HG03045 (cell line): ENCODE measurements around the gene ABCA7.
A peak's percentile ranks its signal among the peaks of the same experiment; 100 is the strongest.

Experiments used
- ATAC-seq: cut with Tn5 transposase; IDR thresholded peaks from one replicate; pipeline ENCODE4 v1.9.1; 2021; ENCODE audit warnings: mild to moderate bottlenecking, moderate library complexity; ENCODE audit not compliant: unreplicated experiment

ABCA7 gene

GRCh38 chr19:1035998-1036621 is 3.8 kb upstream of the ABCA7 start:
- ATAC-seq, result no peak

- no peak for ATAC-seq
Measured at GRCh38 chr19:1037621-1038064, 2.3 kb upstream of the ABCA7 start.

- ATAC-seq, result no peak
Measured at GRCh38 chr19:1038978-1039645, 795 bp upstream of the ABCA7 start.

- peak; percentile 44 for ATAC-seq
Measured at GRCh38 chr19:1040476-1041271, 767 bp downstream of the ABCA7 start.

- no peak for ATAC-seq
Measured at GRCh38 chr19:1041272-1041834, 1.4 kb downstream of the ABCA7 start.

DNA sequence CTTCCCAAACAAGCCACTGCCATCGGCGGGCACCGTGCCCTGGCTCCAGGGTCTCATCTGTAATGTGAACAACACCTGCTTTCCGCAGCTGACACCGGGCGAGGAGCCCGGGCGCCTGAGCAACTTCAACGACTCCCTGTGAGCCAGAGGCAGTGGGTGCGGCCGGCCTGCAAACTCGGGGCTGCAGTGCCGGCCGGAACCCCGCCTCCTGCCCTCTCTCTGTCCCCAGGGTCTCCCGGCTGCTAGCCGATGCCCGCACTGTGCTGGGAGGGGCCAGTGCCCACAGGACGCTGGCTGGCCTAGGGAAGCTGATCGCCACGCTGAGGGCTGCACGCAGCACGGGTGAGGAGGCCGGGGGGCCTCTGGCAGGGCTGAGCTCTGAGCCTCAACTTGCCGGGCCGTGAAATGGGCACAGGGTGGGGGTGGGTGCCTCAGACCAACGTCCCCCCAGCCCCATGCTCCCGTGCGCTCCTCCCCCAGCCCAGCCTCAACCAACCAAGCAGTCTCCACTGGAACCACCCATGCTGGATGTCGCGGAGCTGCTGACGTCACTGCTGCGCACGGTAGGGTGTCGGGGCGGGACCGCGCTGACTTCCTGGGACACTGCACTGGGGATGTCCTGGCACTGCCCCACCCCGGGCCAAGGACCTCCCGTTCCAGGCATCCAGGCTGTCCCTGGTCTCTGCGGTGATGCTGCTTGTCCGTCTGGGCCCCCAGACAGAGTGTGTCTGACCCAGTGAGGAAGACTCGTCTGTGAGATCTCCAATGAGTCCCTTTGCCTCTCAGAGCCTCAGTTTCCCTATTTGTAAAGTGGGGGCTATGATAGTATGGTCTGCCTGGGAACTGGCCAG is 2.2 kb downstream of the ABCA7 start:
- no peak for ATAC-seq

DNA sequence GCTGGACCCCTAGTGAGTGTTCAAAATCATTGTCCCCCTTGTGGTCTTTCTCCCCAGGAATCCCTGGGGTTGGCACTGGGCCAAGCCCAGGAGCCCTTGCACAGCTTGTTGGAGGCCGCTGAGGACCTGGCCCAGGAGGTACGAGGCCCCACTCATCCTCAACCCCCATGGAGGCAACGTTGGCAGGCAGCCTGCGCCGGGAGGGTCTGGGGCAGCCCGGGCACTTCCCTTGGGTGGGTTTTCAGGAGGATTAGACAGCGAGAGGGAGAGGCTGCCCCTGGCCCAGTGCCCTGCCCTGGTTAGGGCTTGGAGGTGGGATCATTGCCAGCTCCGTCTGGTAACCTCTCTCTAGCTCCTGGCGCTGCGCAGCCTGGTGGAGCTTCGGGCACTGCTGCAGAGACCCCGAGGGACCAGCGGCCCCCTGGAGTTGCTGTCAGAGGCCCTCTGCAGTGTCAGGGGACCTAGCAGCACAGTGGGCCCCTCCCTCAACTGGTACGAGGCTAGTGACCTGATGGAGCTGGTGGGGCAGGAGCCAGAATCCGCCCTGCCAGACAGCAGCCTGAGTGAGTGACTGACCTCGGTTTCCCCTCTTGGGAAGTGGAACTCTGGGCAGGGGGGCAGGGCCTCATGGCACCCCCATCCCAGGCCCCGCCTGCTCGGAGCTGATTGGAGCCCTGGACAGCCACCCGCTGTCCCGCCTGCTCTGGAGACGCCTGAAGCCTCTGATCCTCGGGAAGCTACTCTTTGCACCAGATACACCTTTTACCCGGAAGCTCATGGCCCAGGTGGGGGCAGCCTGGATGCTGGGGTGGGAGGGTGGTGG is 3.0 kb downstream of the ABCA7 start:
- ATAC-seq, result no peak

DNA sequence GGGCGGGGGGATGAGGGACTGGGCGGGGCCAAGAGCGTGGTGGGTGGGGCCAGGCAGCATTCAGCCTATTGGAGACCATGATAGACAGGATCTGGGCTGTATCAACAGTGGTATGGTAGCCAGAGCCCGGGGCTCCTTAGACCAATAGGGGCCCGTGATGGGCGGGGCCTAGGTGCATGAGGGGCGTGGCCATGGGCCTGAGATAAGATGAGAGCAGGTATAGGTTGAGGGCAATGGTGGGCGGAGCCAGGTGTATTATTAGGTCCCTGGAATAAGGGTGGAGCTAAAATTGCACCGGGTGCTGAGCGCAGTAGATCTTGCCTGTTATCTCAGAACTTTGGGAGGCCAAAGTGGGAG is 5.3 kb downstream of the ABCA7 start:
- no peak for ATAC-seq

GRCh38 chr19:1046117-1046626 is 6.3 kb downstream of the ABCA7 start:
- ATAC-seq, result no peak

DNA sequence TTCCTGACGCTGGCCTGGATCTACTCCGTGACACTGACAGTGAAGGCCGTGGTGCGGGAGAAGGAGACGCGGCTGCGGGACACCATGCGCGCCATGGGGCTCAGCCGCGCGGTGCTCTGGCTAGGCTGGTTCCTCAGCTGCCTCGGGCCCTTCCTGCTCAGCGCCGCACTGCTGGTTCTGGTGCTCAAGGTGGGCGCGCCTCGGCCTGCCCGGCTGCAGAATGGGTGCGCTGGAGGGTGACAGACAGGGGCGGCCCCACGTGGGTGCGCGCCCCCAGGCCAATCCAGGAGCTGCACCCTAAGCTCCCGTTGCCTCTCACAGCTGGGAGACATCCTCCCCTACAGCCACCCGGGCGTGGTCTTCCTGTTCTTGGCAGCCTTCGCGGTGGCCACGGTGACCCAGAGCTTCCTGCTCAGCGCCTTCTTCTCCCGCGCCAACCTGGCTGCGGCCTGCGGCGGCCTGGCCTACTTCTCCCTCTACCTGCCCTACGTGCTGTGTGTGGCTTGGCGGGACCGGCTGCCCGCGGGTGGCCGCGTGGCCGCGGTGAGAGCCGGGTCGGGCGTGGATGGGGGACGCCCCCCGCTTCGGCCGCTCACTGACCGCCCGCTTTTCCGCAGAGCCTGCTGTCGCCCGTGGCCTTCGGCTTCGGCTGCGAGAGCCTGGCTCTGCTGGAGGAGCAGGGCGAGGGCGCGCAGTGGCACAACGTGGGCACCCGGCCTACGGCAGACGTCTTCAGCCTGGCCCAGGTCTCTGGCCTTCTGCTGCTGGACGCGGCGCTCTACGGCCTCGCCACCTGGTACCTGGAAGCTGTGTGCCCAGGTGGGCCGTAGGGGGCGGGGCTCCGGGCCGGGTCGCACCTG is 7.2 kb downstream of the ABCA7 start:
- no peak for ATAC-seq

DNA sequence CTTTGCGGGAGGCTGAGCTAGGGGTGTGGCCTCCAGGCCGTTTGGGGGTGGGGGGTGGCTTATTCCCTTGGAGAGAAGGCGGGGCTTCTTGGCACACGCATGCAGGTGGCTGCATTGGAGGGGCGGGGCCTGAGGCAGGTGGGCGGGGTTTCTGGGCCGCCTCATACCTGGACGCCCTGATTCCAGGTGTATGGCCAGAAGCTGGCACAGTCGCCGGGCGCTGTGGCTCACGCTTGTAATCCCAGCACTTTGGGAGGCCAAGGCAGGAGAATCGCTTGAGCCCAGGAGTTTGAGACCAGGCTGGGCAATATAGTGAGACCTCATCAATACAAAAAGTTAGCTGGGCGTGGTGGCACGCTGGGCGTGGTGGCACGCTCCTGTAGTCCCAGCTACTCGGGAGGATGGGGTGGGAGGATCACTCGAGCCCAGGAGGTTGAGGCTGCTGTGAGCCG is 7.8 kb downstream of the ABCA7 start:
- no peak for ATAC-seq

- ATAC-seq, result no peak
Measured at GRCh38 chr19:1049106-1049505, 9.2 kb downstream of the ABCA7 start.

- no peak for ATAC-seq
Measured at GRCh38 chr19:1049800-1050199, 9.9 kb downstream of the ABCA7 start.

- no peak for ATAC-seq
Measured at GRCh38 chr19:1050989-1051788, 11.3 kb downstream of the ABCA7 start.

GRCh38 chr19:1051791-1052190 is 11.9 kb downstream of the ABCA7 start:
- ATAC-seq, result no peak

GRCh38 chr19:1052349-1052975 is 12.6 kb downstream of the ABCA7 start:
- no peak for ATAC-seq
